Lower lobe of right lung (tissue), 2 donors: Measurements from ENCODE around the gene RGS1. TPM values are rescaled to one million over a fixed set of nuclear protein-coding genes. Genes with fewer than 3 reads are reported as not detected.

Source experiments
- ATAC-seq, 2 donors: fragments of 200-7000 bp; cut with Tn5 transposase; one replicate each; pipeline ENCODE4 v1.9.1; 2020 to 2022; ENCODE audit warnings: mild to moderate bottlenecking in 2 of 2, moderate library complexity in 2 of 2
- DNase-seq: peaks from one replicate; pipeline ENCODE4 v3.0.0-alpha.2; 2020
- H3K27ac ChIP-seq: fragments of 200-600 bp; one replicate; pipeline ENCODE4 v1.8.0; 2022
- H3K27me3 ChIP-seq: fragments of 200-600 bp; one replicate; pipeline ENCODE4 v1.8.0; 2022; ENCODE audit warnings: low read depth
- H3K36me3 ChIP-seq: fragments of 200-600 bp; one replicate; pipeline ENCODE4 v1.8.0; 2022; ENCODE audit warnings: mild to moderate bottlenecking
- H3K4me1 ChIP-seq: fragments of 200-600 bp; one replicate; pipeline ENCODE4 v1.8.0; 2022
- H3K4me3 ChIP-seq: fragments of 200-600 bp; one replicate; pipeline ENCODE4 v1.8.0; 2022; ENCODE audit warnings: mild to moderate bottlenecking
- H3K9me3 ChIP-seq: fragments of 200-600 bp; one replicate; pipeline ENCODE4 v1.8.0; 2022
- intact Hi-C: fragments of 100-400 bp; cut with DNase I; formaldehyde crosslinking; loops from one replicate; pipeline ENCODE4 v1.11.0; 2022
- long read RNA-seq: library from polyadenylated mRNA; unstranded; transcript quantifications from one replicate; pipeline ENCODE4 v2.0.0, GENCODE V29; 2021
- total RNA-seq: library from RNA; stranded (reverse); fragmentation: NEBNext Ultra II Directional; extraction: Animal tissue kit (Norgen Biotek cat#: 25700); gene quantifications from one replicate; pipeline ENCODE4 v1.2.1, GENCODE V29; 2021
- TF ChIP-seq, protein P1 (sequence below): fragments of 200-600 bp; IDR thresholded peaks from one replicate; pipeline ENCODE4 v1.8.0; 2022; ENCODE audit warnings: antibody characterized with exemption, mild to moderate bottlenecking
- donor health status: DM: no; HTN: yes; CAD: no; lungs with severe emphysema.

Gene RGS1, protein sequence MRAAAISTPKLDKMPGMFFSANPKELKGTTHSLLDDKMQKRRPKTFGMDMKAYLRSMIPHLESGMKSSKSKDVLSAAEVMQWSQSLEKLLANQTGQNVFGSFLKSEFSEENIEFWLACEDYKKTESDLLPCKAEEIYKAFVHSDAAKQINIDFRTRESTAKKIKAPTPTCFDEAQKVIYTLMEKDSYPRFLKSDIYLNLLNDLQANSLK
- total RNA-seq = 16.3 TPM
- long read RNA-seq, partial matches to known transcripts = 2 of 2 reads
- long read RNA-seq, other reads (novel, unspliced or antisense) = 0 of 2 reads

DNA sequence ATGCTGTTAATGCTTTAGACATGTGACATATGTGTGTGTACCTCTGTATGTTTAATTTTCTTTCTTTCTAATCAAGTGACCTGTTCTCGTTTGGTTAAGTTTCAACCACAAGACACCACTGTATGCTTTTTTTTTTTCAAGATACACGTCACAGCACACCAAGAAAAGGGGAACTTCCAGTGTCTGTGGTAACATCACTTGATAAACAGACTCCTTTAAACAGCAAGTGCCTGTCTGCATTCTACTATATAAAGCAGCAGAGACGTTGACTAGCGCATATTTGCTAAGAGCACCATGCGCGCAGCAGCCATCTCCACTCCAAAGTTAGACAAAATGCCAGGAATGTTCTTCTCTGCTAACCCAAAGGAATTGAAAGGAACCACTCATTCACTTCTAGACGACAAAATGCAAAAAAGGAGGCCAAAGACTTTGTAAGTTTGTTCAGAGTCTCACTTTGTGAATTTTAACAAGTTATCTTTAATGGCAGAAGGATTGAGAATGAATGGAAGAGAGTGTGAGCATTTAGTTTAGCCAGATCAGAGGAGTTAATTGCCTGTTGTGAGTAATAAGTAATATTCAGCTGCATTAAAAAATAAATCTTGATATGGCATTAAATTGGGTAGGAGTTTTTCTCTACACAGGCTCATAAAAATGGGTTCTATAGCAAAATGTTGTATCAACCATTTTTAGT, at the start of gene RGS1:
RGS1 (plus strand) TSS at position 275 of the 691 bp plus-strand sequence; CDS start at position 295, 20 bp downstream.
- TF ChIP-seq, protein P1, sequence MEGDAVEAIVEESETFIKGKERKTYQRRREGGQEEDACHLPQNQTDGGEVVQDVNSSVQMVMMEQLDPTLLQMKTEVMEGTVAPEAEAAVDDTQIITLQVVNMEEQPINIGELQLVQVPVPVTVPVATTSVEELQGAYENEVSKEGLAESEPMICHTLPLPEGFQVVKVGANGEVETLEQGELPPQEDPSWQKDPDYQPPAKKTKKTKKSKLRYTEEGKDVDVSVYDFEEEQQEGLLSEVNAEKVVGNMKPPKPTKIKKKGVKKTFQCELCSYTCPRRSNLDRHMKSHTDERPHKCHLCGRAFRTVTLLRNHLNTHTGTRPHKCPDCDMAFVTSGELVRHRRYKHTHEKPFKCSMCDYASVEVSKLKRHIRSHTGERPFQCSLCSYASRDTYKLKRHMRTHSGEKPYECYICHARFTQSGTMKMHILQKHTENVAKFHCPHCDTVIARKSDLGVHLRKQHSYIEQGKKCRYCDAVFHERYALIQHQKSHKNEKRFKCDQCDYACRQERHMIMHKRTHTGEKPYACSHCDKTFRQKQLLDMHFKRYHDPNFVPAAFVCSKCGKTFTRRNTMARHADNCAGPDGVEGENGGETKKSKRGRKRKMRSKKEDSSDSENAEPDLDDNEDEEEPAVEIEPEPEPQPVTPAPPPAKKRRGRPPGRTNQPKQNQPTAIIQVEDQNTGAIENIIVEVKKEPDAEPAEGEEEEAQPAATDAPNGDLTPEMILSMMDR = no peak
- H3K27me3 ChIP-seq = no peaks in the 10 kb centered on the region
- H3K36me3 ChIP-seq = no peaks in the 10 kb centered on the region
- intact Hi-C loops = no loop called here
- peaks cover 11% of the 10 kb centered on the region for H3K4me1 ChIP-seq
- H3K27ac ChIP-seq = peak within 1 kb of the TSS; percentile 74
- DNase-seq (peak; percentile 53), ATAC-seq (peak; percentile 77 to 87)
- H3K4me3 ChIP-seq = peak within 1 kb of the TSS; percentile 28
- no peaks in the 10 kb centered on the region for H3K9me3 ChIP-seq

DNA sequence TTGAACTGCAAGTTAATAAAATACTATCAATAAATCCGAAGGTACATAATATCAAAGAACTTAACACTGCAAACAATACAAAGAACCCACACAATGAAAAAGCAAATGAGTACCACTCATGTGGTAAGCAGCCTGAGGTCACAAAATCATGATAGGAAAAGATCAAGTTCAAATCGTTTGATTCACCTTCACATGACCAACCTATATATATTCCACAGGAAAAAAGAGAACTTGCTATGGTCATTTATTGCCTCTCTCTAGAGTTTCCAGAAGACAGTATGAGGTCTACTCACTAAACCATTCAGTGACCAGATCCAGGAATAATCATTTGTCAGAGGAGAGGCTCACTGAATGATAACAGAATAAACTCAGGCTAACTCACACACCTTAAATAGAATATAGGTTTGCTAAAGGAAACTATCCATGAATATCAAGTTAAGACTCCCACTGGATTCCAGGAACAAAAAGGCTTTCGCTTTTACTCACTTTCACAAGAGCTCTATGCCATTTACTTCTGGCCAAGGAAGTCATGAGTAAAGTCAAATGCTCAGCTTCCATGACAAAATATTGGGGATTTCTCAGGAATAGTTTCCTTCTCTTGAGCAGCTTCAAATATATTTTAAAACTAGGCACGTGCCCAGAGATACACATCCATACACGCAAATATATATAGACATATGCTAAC, 48.3 kb upstream of the RGS1 start:
- intact Hi-C loops = no loop called here
- TF ChIP-seq, protein P1 = no peak
- Histone ChIP-seq H3K9me3 (no peaks in the 10 kb centered on the region), H3K27ac (no peak overlapping the region), H3K36me3 (no peaks in the 10 kb centered on the region), H3K4me3 (no peak overlapping the region), H3K27me3 (no peaks in the 10 kb centered on the region), H3K4me1 (peaks cover 14% of the 10 kb centered on the region)
- no peak for ATAC-seq
- DNase-seq = no peak

DNA sequence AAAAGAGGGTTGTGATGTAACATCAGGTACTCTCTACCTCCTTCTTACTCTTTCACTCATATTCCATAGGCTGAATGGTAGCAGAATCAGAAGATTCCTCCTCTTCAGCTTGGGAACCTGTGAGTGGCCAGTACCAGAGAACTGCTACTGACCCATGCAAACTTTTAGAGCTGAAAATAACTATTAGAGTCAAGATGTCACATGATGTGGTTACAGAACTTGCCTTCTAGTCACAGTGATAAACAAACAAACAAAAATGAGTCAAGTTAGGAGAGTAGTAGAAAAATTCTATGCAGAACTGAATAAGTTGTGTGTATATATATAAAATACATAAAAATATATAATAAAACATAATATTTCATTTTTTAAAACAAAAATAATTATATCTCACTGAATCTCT, 47.6 kb upstream of the RGS1 start:
- H3K27me3 ChIP-seq = no peaks in the 10 kb centered on the region
- ATAC-seq = no peak
- intact Hi-C loops = no loop called here
- no peaks in the 10 kb centered on the region for H3K36me3 ChIP-seq
- H3K4me3 ChIP-seq = no peak overlapping the region
- H3K27ac ChIP-seq = no peak overlapping the region
- TF ChIP-seq, protein P1 = no peak
- H3K4me1 ChIP-seq = peaks cover 14% of the 10 kb centered on the region
- H3K9me3 ChIP-seq = no peaks in the 10 kb centered on the region
- no peak for DNase-seq

DNA sequence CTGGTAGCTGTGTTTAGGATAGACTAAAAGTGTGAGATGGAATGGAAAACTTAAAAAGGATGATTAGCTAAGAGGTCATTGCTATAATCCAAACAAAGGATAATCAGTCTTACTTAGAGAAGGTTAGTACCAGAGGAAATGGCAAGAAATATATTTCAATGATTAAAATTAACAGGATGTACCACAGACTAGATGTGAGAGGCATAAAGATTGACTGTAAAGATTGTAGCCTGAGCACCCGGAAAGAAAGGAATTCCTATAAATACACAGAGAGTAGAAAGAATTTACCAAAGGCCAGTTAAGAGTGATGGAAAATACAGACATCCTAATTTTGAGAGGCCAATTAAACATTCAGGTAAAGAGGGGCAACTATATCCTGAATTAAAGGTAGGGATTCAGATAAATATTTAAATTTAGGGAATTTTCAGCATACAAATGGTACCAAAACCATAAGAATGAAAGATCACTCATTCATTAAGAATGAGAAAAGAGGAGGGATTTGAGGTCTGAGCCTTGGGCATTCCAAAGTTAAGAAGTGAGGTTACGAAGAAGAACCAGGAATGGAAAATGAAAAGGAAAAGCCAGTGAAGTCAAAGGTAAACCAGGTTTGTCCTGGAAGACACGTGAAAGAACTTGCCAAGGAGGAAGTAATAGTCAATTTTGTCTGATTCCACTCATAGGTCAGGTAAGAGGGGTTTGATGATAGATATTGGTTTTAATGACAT, 46.4 kb upstream of the RGS1 start:
- Histone ChIP-seq H3K36me3 (no peaks in the 10 kb centered on the region), H3K27ac (no peak overlapping the region), H3K9me3 (no peaks in the 10 kb centered on the region), H3K4me3 (no peak overlapping the region), H3K27me3 (no peaks in the 10 kb centered on the region), H3K4me1 (peaks cover 14% of the 10 kb centered on the region)
- ATAC-seq = no peak
- intact Hi-C loops = no loop called here
- DNase-seq = no peak
- TF ChIP-seq, protein P1 = no peak

DNA sequence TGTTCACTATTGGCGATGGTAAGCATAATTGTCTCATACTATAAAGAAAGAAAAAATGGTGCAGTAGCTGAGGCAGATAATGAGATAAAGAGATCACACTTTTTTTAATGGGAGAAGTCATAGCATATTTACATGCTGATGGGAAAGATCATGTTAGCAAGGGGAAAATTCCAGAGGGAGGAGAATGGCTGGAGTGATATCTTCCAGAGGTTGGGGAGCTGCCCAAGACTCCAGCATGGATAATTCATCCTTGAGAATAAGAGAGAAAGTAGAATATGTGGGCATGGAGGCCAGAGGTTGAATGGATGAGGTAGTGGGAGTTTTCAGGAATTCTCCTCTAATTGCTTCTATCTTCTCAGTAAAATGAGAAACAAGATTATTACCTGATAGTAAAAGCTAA, 45.8 kb upstream of the RGS1 start:
- H3K27ac ChIP-seq = peak overlapping the region; percentile 34

More for the DNA sequence above, 45.8 kb upstream of the RGS1 start:
- Histone ChIP-seq H3K27me3 (no peaks in the 10 kb centered on the region), H3K36me3 (no peaks in the 10 kb centered on the region), H3K9me3 (no peaks in the 10 kb centered on the region), H3K4me3 (no peak overlapping the region), H3K4me1 (peaks cover 14% of the 10 kb centered on the region)
- DNase-seq (no peak), ATAC-seq (no peak)
- intact Hi-C loops = no loop called here
- TF ChIP-seq, protein P1 = no peak
